PC-3 (cell line): ENCODE results near the gene TXNL4B. TPM values are rescaled to one million over a fixed set of nuclear protein-coding genes. Genes with fewer than 3 reads are reported as not detected.

Experiments used
- ATAC-seq: fragments of 200-7000 bp; cut with Tn5 transposase; 2 replicates; pipeline ENCODE4 v1.9.1; 2020; ENCODE audit warnings: mild to moderate bottlenecking, moderate library complexity
- BruUV-seq: library from RNA; stranded (reverse); fragments of 400-500 nt; replicated peaks from 2 replicates; lab custom pipeline; 2021; lab: Mats Ljungman, UMichigan
- CTCF ChIA-PET: fragments of 300-600 bp; sonication (Branson Sonifier 250); formaldehyde crosslinking; loops from one replicate; lab custom pipeline; 2022; ENCODE audit warnings: antibody characterized with exemption; lab: Charles Lee
- POLR2A ChIA-PET: fragments of 300-600 bp; sonication (Branson Sonifier 250); formaldehyde crosslinking; loops from one replicate; lab custom pipeline; 2022; ENCODE audit warnings: antibody characterized with exemption; ENCODE audit not compliant: unreplicated experiment; lab: Charles Lee
- DNase-seq: peaks from one replicate; pipeline ENCODE4 v3.0.0-alpha.2; 2015
- H2AFZ ChIP-seq: fragments of 300-600 bp; sonication (generic); 2 replicates; pipeline ENCODE4 v1.6.0; 2016; ENCODE audit warnings: antibody characterized with exemption, low read length
- H3F3A ChIP-seq: fragments of 300-600 bp; sonication (generic); one replicate; pipeline ENCODE4 v1.6.0; 2017; ENCODE audit warnings: antibody characterized with exemption, low read length, control low read depth, mild to moderate bottlenecking; ENCODE audit not compliant: unreplicated experiment
- H3K27ac ChIP-seq: fragments of 300-600 bp; sonication (generic); 2 replicates; pipeline ENCODE4 v1.5.1; 2016; ENCODE audit warnings: mild to moderate bottlenecking, low read length
- H3K27me3 ChIP-seq: fragments of 300-600 bp; sonication (generic); 2 replicates; pipeline ENCODE4 v1.6.1; 2016; ENCODE audit warnings: low read length, mixed read lengths
- H3K36me3 ChIP-seq: fragments of 300-600 bp; sonication (generic); 2 replicates; pipeline ENCODE4 v1.6.1; 2016; ENCODE audit warnings: low read depth, mixed run types, low read length, mixed read lengths
- H3K4me1 ChIP-seq: fragments of 300-600 bp; sonication (generic); 2 replicates; pipeline ENCODE4 v1.5.1; 2016; ENCODE audit warnings: low read length; ENCODE audit not compliant: insufficient read depth
- H3K4me2 ChIP-seq: fragments of 300-600 bp; sonication (generic); 2 replicates; pipeline ENCODE4 v1.6.0; 2016; ENCODE audit warnings: low read length
- H3K4me3 ChIP-seq: fragments of 300-600 bp; sonication (generic); 2 replicates; pipeline ENCODE4 v1.5.1; 2016; ENCODE audit warnings: mild to moderate bottlenecking, low read length, mixed read lengths
- H3K79me2 ChIP-seq: fragments of 300-600 bp; sonication (generic); 2 replicates; pipeline ENCODE4 v1.6.1; 2017; ENCODE audit warnings: low read length, mixed read lengths
- H3K9ac ChIP-seq: fragments of 300-600 bp; sonication (generic); 2 replicates; pipeline ENCODE4 v1.6.0; 2016; ENCODE audit warnings: mild to moderate bottlenecking, low read length
- H3K9me2 ChIP-seq: fragments of 300-600 bp; sonication (generic); replicated peaks from 2 replicates; pipeline ENCODE4 v1.6.1; 2016; ENCODE audit warnings: mixed run types, low read length, mixed read lengths
- H3K9me3 ChIP-seq: fragments of 300-600 bp; sonication (generic); 2 replicates; pipeline ENCODE4 v1.6.1; 2016; ENCODE audit warnings: low read length, mixed read lengths
- H4K20me1 ChIP-seq: fragments of 300-600 bp; sonication (generic); 2 replicates; pipeline ENCODE4 v1.6.1; 2016; ENCODE audit warnings: low read length, mixed read lengths
- EZH2 ChIP-seq: fragments of 300-600 bp; sonication (generic); IDR thresholded peaks from one replicate; pipeline ENCODE4 v1.6.1; 2017; ENCODE audit warnings: antibody characterized with exemption, mild to moderate bottlenecking, low read length; ENCODE audit not compliant: unreplicated experiment
- EZH2phosphoT487 ChIP-seq: fragments of 300-600 bp; sonication (generic); IDR thresholded peaks from 2 replicates; pipeline ENCODE4 v1.6.1; 2018; ENCODE audit warnings: mild to moderate bottlenecking, antibody characterized with exemption, low read length, borderline replicate concordance
- intact Hi-C: fragments of 100-400 bp; cut with micrococcal nuclease; formaldehyde crosslinking; loops from 2 replicates; pipeline ENCODE4 v1.9.0; 2023
- total RNA-seq: library from RNA; depleted of rRNA; stranded (reverse); fragments of >200 nt; gene quantifications from 2 replicates; pipeline ENCODE4 v1.2.3, GENCODE V29; 2014
- TF ChIP-seq, protein P1 (sequence below): fragments of 300-600 bp; sonication (generic); conservative IDR thresholded peaks from 2 replicates; pipeline ENCODE4 v1.5.1; 2017; ENCODE audit warnings: antibody characterized with exemption, low read depth, mild to moderate bottlenecking, low read length

Gene TXNL4B
- total RNA-seq, 1 experiment from 2014 or later, result 9.6 TPM

- POLR2A ChIA-PET, result no interaction called here
- Histone ChIP-seq H3K27me3 (no peaks in the 10 kb centered on the region), H3K9ac (no peak overlapping the region), H3F3A (no peaks in the 10 kb centered on the region), H3K79me2 (no peaks in the 10 kb centered on the region), H3K4me1 (no peaks in the 10 kb centered on the region), H3K9me2 (no peaks in the 10 kb centered on the region), H3K4me3 (no peak overlapping the region), H3K9me3 (no peaks in the 10 kb centered on the region), H2AFZ (no peak overlapping the region), H3K27ac (no peak overlapping the region), H3K36me3 (peaks cover 12% of the 10 kb centered on the region; the same call in 1 of the 2 replicates), H3K4me2 (no peak overlapping the region), H4K20me1 (no peaks in the 10 kb centered on the region)
- CTCF ChIA-PET, result no interaction called here
- no peak for ATAC-seq
- intact Hi-C loops, result no loop called here
- TF ChIP-seq EZH2phosphoT487 (no peak), EZH2 (no peak)
- TF ChIP-seq, protein P1, sequence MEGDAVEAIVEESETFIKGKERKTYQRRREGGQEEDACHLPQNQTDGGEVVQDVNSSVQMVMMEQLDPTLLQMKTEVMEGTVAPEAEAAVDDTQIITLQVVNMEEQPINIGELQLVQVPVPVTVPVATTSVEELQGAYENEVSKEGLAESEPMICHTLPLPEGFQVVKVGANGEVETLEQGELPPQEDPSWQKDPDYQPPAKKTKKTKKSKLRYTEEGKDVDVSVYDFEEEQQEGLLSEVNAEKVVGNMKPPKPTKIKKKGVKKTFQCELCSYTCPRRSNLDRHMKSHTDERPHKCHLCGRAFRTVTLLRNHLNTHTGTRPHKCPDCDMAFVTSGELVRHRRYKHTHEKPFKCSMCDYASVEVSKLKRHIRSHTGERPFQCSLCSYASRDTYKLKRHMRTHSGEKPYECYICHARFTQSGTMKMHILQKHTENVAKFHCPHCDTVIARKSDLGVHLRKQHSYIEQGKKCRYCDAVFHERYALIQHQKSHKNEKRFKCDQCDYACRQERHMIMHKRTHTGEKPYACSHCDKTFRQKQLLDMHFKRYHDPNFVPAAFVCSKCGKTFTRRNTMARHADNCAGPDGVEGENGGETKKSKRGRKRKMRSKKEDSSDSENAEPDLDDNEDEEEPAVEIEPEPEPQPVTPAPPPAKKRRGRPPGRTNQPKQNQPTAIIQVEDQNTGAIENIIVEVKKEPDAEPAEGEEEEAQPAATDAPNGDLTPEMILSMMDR, result no peak
- DNase-seq, result no peak
- BruUV-seq, result no TSS peak
Measured at GRCh38 chr16:72107371-72107770, 14.0 kb upstream of the TXNL4B start.

GRCh38 chr16:72105978-72106377, 12.6 kb upstream of the TXNL4B start:
- ChIA-PET POLR2A (no interaction called here), CTCF (no interaction called here)
- Histone ChIP-seq H3F3A (no peaks in the 10 kb centered on the region), H3K4me3 (no peak overlapping the region), H3K79me2 (no peaks in the 10 kb centered on the region), H3K27ac (no peak overlapping the region), H3K27me3 (no peaks in the 10 kb centered on the region), H3K9me3 (no peaks in the 10 kb centered on the region), H3K4me1 (no peaks in the 10 kb centered on the region), H2AFZ (no peak overlapping the region), H3K9ac (no peak overlapping the region), H3K36me3 (peaks cover 12% of the 10 kb centered on the region; the same call in 1 of the 2 replicates), H3K4me2 (no peak overlapping the region), H3K9me2 (no peaks in the 10 kb centered on the region), H4K20me1 (no peaks in the 10 kb centered on the region)
- ATAC-seq (no peak), DNase-seq (no peak)
- BruUV-seq, result no TSS peak
- TF ChIP-seq, protein P1, result no peak
- no peak for TF ChIP-seq EZH2
- no peak for TF ChIP-seq EZH2phosphoT487
- intact Hi-C loops, result no loop called here

- Histone ChIP-seq H3K9ac (no peak overlapping the region), H3K9me3 (no peaks in the 10 kb centered on the region)
- BruUV-seq, result no TSS peak
Measured at GRCh38 chr16:72104905-72105304, 11.5 kb upstream of the TXNL4B start.

More at GRCh38 chr16:72104905-72105304, 11.5 kb upstream of the TXNL4B start:
- Histone ChIP-seq H3K27ac (no peak overlapping the region), H3K9me2 (no peaks in the 10 kb centered on the region), H3K27me3 (no peaks in the 10 kb centered on the region), H3K4me2 (no peak overlapping the region), H3K4me1 (no peaks in the 10 kb centered on the region), H3K36me3 (peaks cover 11% of the 10 kb centered on the region; the same call in 1 of the 2 replicates), H3F3A (no peaks in the 10 kb centered on the region), H3K79me2 (no peaks in the 10 kb centered on the region), H3K4me3 (no peak overlapping the region), H2AFZ (no peak overlapping the region), H4K20me1 (no peaks in the 10 kb centered on the region)
- POLR2A ChIA-PET, result no interaction called here
- CTCF ChIA-PET, result no interaction called here
- DNase-seq, result no peak
- ATAC-seq, result no peak
- TF ChIP-seq, protein P1, result no peak
- TF ChIP-seq EZH2phosphoT487 (no peak), EZH2 (no peak)
- intact Hi-C loops, result no loop called here
